Keratinocyte (primary cell): Measurements from ENCODE around the gene BBX.

Experiments used
- EZH2 ChIP-seq: IDR thresholded peaks from one replicate; pipeline ENCODE4 v1.6.1; 2012; ENCODE audit warnings: inconsistent platforms, mild to moderate bottlenecking, low read length, moderate library complexity
- TF ChIP-seq, protein P1 (sequence below), 3 experiments: IDR thresholded peaks in 1 of 3; conservative IDR thresholded peaks in 1 of 3; optimal IDR thresholded peaks in 1 of 3; 2 replicates in 2 of 3; 3 replicates in 1 of 3; pipeline versions ENCODE3 to v1.5.1; 2011; ENCODE audit warnings: low read length in 3 of 3, mild to moderate bottlenecking in 3 of 3, moderate library complexity in 2 of 3, control low read depth in 1 of 3, inconsistent platforms in 1 of 3; ENCODE audit not compliant: insufficient read depth in 2 of 3; ENCODE audit errors: extremely low read depth in 1 of 3

DNA sequence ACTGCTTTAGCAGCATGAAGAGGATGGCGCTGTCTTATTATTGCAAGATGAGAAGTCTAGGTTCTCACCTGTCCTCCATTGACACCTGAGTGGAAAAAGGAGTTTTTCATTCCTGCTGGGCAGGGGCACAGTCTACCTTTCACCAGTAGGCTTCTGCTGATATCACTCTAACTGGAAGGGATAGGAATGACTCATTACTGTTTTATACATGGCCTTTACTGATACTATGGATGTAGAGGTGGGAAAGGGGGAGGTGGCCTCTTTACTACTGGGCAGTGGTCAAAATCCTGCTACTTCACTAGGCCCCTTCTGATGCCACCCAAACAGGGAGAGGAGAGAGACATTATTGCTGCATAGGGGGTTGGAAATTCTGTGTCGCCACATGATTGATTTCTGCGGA is 97.8 kb downstream of the BBX start:
- TF ChIP-seq, protein P1, sequence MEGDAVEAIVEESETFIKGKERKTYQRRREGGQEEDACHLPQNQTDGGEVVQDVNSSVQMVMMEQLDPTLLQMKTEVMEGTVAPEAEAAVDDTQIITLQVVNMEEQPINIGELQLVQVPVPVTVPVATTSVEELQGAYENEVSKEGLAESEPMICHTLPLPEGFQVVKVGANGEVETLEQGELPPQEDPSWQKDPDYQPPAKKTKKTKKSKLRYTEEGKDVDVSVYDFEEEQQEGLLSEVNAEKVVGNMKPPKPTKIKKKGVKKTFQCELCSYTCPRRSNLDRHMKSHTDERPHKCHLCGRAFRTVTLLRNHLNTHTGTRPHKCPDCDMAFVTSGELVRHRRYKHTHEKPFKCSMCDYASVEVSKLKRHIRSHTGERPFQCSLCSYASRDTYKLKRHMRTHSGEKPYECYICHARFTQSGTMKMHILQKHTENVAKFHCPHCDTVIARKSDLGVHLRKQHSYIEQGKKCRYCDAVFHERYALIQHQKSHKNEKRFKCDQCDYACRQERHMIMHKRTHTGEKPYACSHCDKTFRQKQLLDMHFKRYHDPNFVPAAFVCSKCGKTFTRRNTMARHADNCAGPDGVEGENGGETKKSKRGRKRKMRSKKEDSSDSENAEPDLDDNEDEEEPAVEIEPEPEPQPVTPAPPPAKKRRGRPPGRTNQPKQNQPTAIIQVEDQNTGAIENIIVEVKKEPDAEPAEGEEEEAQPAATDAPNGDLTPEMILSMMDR (optimal IDR thresholded peaks at IDR 0.05 in 1 of 3, IDR thresholded peaks at IDR 0.05 in 1 of 3, conservative IDR thresholded peaks at IDR 0.05 in 1 of 3; ENCODE audit: extremely low read depth in 1 of 3, insufficient read depth in 2 of 3, low read length in 3 of 3), result peak in 1 of 3 experiments; percentile 2
- no peak for TF ChIP-seq EZH2
